Mammary epithelial cell (primary cell): ENCODE results near the gene GRB14.

Experiments used
- EZH2 ChIP-seq: IDR thresholded peaks from 2 replicates; pipeline ENCODE4 v1.6.1; 2012; ENCODE audit warnings: low read length, inconsistent platforms, borderline replicate concordance
- TF ChIP-seq, protein P1 (sequence below), 2 donors: IDR thresholded peaks in 1 of 2; conservative IDR thresholded peaks in 1 of 2; 2 replicates each; pipeline ENCODE4 v1.5.1; 2011 to 2012; ENCODE audit warnings: inconsistent platforms in 2 of 2, low read length in 2 of 2, mild to moderate bottlenecking in 2 of 2, control low read depth in 1 of 2, low read depth in 1 of 2; ENCODE audit not compliant: insufficient read depth in 1 of 2; ENCODE audit errors: extremely low read depth in 1 of 2

DNA sequence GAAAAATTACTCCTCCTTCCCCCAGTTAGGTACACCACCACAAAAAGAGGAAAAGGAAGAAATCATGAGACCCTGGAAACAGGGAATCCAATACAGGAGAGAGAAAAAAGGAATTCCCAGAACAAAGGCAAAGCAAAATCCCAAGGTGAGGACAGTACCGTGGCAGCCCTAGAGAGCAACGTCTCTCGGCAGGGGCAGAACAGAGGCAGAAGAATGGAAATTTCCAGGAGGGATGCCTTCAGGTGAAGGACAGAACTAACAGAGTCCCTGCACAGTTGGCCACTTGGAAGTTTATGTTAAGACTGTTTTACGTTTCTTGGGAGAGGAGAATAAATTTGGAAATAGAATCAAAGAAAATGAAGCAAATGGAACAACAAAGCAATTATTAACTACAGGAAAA lies 27.7 kb downstream of the GRB14 start:
- TF ChIP-seq, protein P1, sequence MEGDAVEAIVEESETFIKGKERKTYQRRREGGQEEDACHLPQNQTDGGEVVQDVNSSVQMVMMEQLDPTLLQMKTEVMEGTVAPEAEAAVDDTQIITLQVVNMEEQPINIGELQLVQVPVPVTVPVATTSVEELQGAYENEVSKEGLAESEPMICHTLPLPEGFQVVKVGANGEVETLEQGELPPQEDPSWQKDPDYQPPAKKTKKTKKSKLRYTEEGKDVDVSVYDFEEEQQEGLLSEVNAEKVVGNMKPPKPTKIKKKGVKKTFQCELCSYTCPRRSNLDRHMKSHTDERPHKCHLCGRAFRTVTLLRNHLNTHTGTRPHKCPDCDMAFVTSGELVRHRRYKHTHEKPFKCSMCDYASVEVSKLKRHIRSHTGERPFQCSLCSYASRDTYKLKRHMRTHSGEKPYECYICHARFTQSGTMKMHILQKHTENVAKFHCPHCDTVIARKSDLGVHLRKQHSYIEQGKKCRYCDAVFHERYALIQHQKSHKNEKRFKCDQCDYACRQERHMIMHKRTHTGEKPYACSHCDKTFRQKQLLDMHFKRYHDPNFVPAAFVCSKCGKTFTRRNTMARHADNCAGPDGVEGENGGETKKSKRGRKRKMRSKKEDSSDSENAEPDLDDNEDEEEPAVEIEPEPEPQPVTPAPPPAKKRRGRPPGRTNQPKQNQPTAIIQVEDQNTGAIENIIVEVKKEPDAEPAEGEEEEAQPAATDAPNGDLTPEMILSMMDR (conservative IDR thresholded peaks at IDR 0.05 in 1 of 2, IDR thresholded peaks at IDR 0.05 in 1 of 2; ENCODE audit: extremely low read depth in 1 of 2, insufficient read depth in 1 of 2, low read depth in 1 of 2, low read length in 2 of 2), result no peak
- no peak for TF ChIP-seq EZH2
